GM06990 (cell line): ENCODE measurements around the gene PROSER3.

Source experiments
- DNase-seq: peaks from one replicate; pipeline ENCODE4 v3.0.0-alpha.2; 2011; ENCODE audit not compliant: insufficient read length; ENCODE audit errors: extremely low read depth
- H3K27me3 ChIP-seq: replicated peaks from 2 replicates; pipeline ENCODE4 v1.6.0; 2011; ENCODE audit warnings: low read length; ENCODE audit not compliant: control insufficient read depth, insufficient read depth
- H3K36me3 ChIP-seq: 2 replicates; pipeline ENCODE4 v1.5.1; 2011; ENCODE audit warnings: low read length; ENCODE audit not compliant: control insufficient read depth, insufficient read depth
- H3K4me3 ChIP-seq: replicated peaks from 2 replicates; pipeline ENCODE4 v1.5.1; 2011; ENCODE audit warnings: low read depth, mild to moderate bottlenecking, control low read depth, low read length
- TF ChIP-seq, protein P1 (sequence below): IDR thresholded peaks from 2 replicates; pipeline ENCODE4 v1.5.1; 2011; ENCODE audit warnings: low read length, control low read depth, mild to moderate bottlenecking, inconsistent platforms; ENCODE audit not compliant: insufficient read depth, poor library complexity, severe bottlenecking

PROSER3 gene

DNA sequence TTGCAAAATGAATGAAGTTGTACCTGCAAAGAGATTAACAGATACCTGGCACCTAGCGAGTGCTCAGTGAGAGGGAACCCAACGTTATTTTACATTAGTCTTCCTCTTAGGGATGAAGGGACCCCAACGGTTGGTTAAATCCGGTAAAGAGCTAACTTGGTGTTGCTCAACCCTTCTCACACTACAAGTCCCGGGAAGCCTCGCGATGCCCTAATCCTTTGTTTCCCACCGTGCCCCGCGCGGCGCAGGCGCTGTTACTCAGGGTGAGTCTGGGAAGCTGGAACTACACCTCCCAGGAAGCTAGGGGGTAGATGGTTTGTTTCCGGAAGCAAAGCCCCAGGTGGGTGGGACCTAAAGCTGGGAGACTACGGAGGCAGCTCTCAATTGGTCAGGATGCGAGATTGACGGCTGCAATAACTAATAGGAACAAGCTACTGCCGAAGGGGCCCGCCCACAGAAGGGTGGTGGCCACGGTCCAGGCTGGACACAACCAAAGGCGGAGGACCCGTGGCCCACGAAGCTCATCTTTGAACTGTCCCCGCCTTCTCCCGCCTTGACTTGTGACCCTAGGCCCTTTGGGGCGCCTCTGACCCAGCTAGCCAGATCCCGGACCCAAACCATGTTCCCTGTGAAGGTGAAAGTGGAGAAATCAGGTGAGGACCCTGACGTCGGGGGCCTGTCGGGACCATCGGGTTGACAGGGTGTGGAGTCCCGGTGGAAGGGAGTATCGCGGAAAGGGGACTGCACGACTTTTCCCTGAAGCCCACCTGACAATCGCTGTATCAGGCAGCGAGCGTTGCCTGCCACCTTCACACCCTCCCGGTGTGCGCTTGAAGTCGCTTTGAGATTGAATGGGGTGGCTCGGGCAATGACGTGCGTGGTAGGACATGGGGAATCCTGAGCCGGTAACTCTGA, 9.6 kb upstream of the PROSER3 start, which contains the start of gene LIN37:
LIN37 (plus strand) TSS at position 471 of the 915 bp plus-strand sequence; CDS start at position 620, 149 bp downstream.
- H3K4me3 ChIP-seq: peak within 1 kb of the TSS; percentile 82
- H3K27me3 ChIP-seq: no peaks in the 10 kb centered on the region
- DNase-seq: peak; percentile 98
- TF ChIP-seq, protein P1, sequence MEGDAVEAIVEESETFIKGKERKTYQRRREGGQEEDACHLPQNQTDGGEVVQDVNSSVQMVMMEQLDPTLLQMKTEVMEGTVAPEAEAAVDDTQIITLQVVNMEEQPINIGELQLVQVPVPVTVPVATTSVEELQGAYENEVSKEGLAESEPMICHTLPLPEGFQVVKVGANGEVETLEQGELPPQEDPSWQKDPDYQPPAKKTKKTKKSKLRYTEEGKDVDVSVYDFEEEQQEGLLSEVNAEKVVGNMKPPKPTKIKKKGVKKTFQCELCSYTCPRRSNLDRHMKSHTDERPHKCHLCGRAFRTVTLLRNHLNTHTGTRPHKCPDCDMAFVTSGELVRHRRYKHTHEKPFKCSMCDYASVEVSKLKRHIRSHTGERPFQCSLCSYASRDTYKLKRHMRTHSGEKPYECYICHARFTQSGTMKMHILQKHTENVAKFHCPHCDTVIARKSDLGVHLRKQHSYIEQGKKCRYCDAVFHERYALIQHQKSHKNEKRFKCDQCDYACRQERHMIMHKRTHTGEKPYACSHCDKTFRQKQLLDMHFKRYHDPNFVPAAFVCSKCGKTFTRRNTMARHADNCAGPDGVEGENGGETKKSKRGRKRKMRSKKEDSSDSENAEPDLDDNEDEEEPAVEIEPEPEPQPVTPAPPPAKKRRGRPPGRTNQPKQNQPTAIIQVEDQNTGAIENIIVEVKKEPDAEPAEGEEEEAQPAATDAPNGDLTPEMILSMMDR: no peak
- peaks cover 9% of the 10 kb centered on the region for H3K36me3 ChIP-seq

DNA sequence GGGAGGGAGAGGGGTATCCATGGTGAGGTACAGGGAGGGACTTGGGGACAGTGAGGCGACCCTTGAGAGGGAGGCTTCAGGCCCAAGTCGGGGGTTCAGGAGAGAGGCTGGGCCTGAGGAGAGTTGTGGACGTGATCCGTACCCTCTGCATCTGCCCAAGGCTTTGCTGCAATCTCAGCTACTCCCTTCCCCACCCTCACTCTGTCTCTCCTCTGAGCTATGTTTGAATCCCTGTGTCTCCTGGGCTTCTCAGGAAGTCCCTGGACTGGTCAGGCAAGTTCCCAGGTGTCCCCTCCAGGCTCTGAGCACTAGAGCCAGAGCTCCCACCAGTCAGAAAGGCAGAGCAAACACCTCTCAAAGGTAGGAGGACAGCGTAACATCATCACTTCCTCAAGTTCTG, 7.8 kb upstream of the PROSER3 start:
- TF ChIP-seq, protein P1: no peak
- Histone ChIP-seq H3K4me3 (no peak overlapping the region), H3K36me3 (peaks cover 17% of the 10 kb centered on the region), H3K27me3 (no peaks in the 10 kb centered on the region)
- DNase-seq: no peak

DNA sequence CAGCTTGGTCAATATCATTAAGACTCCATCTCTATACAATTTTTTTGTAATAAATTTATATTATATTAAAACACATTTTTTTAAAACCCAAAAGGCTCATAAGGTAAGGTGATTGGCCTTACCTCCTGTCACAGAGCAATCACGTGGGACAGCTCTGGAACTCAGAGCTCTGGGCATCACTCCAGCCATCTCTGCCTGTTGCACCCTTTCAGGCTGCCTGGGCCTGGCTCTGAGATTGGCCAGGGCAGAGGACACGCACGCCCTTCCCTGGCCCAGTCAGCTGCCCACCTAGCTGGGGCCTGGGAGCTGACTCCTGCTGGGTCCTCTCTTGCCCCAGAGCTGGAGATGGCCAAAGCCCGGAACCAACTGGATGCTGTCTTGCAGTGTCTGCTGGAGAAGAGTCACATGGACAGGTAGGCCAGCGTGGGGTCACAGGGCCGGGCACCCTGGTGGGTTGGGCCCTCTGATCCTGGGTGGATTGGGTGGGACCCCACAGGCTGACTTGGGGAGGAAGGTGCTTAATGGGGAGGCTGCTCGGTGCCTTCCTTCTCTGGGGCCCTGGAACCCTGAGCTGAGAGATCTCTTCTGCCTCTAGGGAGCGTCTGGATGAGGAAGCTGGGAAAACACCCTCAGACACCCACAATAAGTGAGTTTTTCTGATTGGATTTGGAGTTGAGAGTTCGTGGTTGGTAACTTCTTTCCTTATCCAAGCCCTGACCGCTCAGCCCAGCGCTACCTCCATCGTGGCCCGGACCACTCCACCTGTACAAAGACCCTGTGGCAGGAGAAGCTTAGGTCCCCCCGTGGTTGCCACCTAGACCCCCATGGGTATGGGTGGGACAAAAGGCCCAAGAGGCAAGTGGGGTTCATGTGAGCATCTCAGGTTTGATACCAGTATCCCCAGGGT, 5.9 kb upstream of the PROSER3 start:
- no peak overlapping the region for H3K4me3 ChIP-seq
- no peaks in the 10 kb centered on the region for H3K27me3 ChIP-seq
- TF ChIP-seq, protein P1: no peak
- peaks cover 17% of the 10 kb centered on the region for H3K36me3 ChIP-seq
- DNase-seq: no peak

DNA sequence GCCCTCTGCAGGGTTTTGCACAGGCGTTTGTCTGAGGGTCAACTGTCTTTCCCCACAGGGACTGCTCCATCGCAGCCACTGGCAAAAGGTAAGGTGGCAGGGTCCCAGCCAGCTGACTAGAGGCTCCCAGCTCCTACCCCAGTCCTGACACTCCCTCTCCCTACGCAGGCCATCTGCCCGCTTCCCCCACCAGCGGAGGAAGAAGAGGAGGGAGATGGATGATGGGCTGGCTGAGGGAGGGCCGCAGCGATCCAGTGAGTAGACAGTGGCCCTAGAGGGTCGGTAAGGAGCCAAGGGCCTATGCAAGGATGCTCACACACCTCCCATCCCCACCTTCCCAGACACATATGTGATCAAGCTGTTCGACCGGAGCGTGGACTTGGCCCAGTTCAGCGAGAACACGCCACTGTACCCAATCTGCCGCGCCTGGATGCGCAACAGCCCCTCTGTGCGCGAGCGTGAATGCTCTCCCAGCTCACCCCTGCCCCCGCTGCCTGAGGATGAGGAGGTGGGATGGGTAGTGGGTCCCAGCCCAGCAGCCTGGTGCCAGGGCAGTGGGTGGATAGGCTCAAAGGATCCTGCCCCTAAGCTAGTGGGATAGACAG, 5.1 kb upstream of the PROSER3 start:
- Histone ChIP-seq H3K4me3 (no peak overlapping the region), H3K36me3 (peaks cover 17% of the 10 kb centered on the region)

More for the DNA sequence above, 5.1 kb upstream of the PROSER3 start:
- TF ChIP-seq, protein P1: no peak
- H3K27me3 ChIP-seq: no peaks in the 10 kb centered on the region
- DNase-seq: no peak
